GM19043 (cell line): ENCODE measurements around the gene CAPN1.

ENCODE experiments used
- ATAC-seq: cut with Tn5 transposase; IDR thresholded peaks from one replicate; pipeline ENCODE4 v1.9.1; 2021; ENCODE audit warnings: low read depth; ENCODE audit not compliant: unreplicated experiment

Gene CAPN1

GRCh38 chr11:65188486-65188885 lies 6.8 kb downstream of the CAPN1 start:
- ATAC-seq: no peak

GRCh38 chr11:65189191-65189590 lies 7.5 kb downstream of the CAPN1 start:
- ATAC-seq: no peak

GRCh38 chr11:65194564-65194963 lies 12.8 kb downstream of the CAPN1 start:
- ATAC-seq: no peak

GRCh38 chr11:65204143-65204542 lies 22.4 kb downstream of the CAPN1 start:
- no peak for ATAC-seq

- no peak for ATAC-seq
Measured at GRCh38 chr11:65204646-65205601, 23.2 kb downstream of the CAPN1 start.

- no peak for ATAC-seq
Measured at GRCh38 chr11:65205602-65205967, 23.9 kb downstream of the CAPN1 start.

- no peak for ATAC-seq
Measured at GRCh38 chr11:65206441-65206841, 24.7 kb downstream of the CAPN1 start.

- no peak for ATAC-seq
Measured at GRCh38 chr11:65206901-65207300, 25.2 kb downstream of the CAPN1 start.

- no peak for ATAC-seq
Measured at GRCh38 chr11:65207918-65208784, 26.4 kb downstream of the CAPN1 start.

GRCh38 chr11:65208785-65209710 lies 27.3 kb downstream of the CAPN1 start:
- ATAC-seq: no peak

- no peak for ATAC-seq
Measured at GRCh38 chr11:65209711-65210360, 28.1 kb downstream of the CAPN1 start.

- ATAC-seq: no peak
Measured at GRCh38 chr11:65210361-65210731, 28.6 kb downstream of the CAPN1 start.

GRCh38 chr11:65210748-65211147 lies 29.0 kb downstream of the CAPN1 start:
- ATAC-seq: no peak

- ATAC-seq: no peak
Measured at GRCh38 chr11:65211293-65212105, 29.8 kb downstream of the CAPN1 start.

- ATAC-seq: no peak
Measured at GRCh38 chr11:65212226-65212801, 30.6 kb downstream of the CAPN1 start.

- no peak for ATAC-seq
Measured at GRCh38 chr11:65213322-65214211, 31.8 kb downstream of the CAPN1 start.

- ATAC-seq: no peak
Measured at GRCh38 chr11:65214212-65214845, 32.6 kb downstream of the CAPN1 start.
